ENCODE data around the gene CTBP1. TPM values are rescaled to one million over a fixed set of nuclear protein-coding genes. Genes with fewer than 3 reads are reported as not detected.
"Not testable (repeated sequence)": the region's sequence is repeated elsewhere in the genome, so short reads cannot be mapped to it uniquely, and the experiment has no call there.

Gene CTBP1
- total RNA-seq, 1 donor from 2014 or later = 171 TPM

- peaks cover 74% of the 10 kb centered on the region for H4K20me1 ChIP-seq (ENCODE audit: low read depth)
- no peak overlapping the region for H3K4me3 ChIP-seq
- no peaks in the 10 kb centered on the region for H3K36me3 ChIP-seq
- H2AFZ ChIP-seq (replicated peaks) = no peak overlapping the region
- no peak overlapping the region for H3K4me2 ChIP-seq
- no peak for DNase-seq (ENCODE audit: low spot score)
- peaks cover 12% of the 10 kb centered on the region for H3K36me3 Mint-ChIP-seq
- no peak overlapping the region for H3K27ac Mint-ChIP-seq
- no peak overlapping the region for H3K9ac ChIP-seq
- TF ChIP-seq, protein P1, sequence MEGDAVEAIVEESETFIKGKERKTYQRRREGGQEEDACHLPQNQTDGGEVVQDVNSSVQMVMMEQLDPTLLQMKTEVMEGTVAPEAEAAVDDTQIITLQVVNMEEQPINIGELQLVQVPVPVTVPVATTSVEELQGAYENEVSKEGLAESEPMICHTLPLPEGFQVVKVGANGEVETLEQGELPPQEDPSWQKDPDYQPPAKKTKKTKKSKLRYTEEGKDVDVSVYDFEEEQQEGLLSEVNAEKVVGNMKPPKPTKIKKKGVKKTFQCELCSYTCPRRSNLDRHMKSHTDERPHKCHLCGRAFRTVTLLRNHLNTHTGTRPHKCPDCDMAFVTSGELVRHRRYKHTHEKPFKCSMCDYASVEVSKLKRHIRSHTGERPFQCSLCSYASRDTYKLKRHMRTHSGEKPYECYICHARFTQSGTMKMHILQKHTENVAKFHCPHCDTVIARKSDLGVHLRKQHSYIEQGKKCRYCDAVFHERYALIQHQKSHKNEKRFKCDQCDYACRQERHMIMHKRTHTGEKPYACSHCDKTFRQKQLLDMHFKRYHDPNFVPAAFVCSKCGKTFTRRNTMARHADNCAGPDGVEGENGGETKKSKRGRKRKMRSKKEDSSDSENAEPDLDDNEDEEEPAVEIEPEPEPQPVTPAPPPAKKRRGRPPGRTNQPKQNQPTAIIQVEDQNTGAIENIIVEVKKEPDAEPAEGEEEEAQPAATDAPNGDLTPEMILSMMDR (IDR thresholded peaks at IDR 0.05) = no peak
- H3K27ac ChIP-seq = no peak overlapping the region
- H3F3A ChIP-seq (ENCODE audit: low read depth) = no peaks in the 10 kb centered on the region
- no peaks in the 10 kb centered on the region for H3K9me3 Mint-ChIP-seq
- H3K27me3 Mint-ChIP-seq (ENCODE audit: insufficient read depth, low read depth) = peaks cover 4% of the 10 kb centered on the region
- peaks cover 24% of the 10 kb centered on the region for H3K4me1 Mint-ChIP-seq
- peaks cover 11% of the 10 kb centered on the region for H3K4me1 ChIP-seq
- H3K4me3 Mint-ChIP-seq = peak overlapping the region; percentile 62
- peaks cover 82% of the 10 kb centered on the region for H3K79me2 ChIP-seq (ENCODE audit: low read depth)
- no peaks in the 10 kb centered on the region for H3K9me3 ChIP-seq (ENCODE audit: low read depth)
- H3K27me3 ChIP-seq = no peaks in the 10 kb centered on the region
Measured at GRCh38 chr4:1293531-1293941, 44.6 kb upstream of the CTBP1 start.

GRCh38 chr4:1292703-1293011 is 43.7 kb upstream of the CTBP1 start:
- not testable (repeated sequence) for H3K36me3 Mint-ChIP-seq; H3K4me2 ChIP-seq; H3K27me3 Mint-ChIP-seq (ENCODE audit: insufficient read depth, low read depth); H2AFZ ChIP-seq (replicated peaks); H3K4me3 ChIP-seq; DNase-seq (ENCODE audit: low spot score); H3K27ac Mint-ChIP-seq; H3K4me3 Mint-ChIP-seq; H3K27me3 ChIP-seq; H3F3A ChIP-seq (ENCODE audit: low read depth); H3K9me3 Mint-ChIP-seq; H3K36me3 ChIP-seq; H3K9me3 ChIP-seq (ENCODE audit: low read depth); H3K27ac ChIP-seq; H3K9ac ChIP-seq
- H3K79me2 ChIP-seq (ENCODE audit: low read depth) = peaks cover 74% of the 10 kb centered on the region
- peaks cover 66% of the 10 kb centered on the region for H4K20me1 ChIP-seq (ENCODE audit: low read depth)
- peaks cover 25% of the 10 kb centered on the region for H3K4me1 Mint-ChIP-seq
- peaks cover 12% of the 10 kb centered on the region for H3K4me1 ChIP-seq

- no peak for DNase-seq (ENCODE audit: low spot score)
- Mint-ChIP-seq H3K9me3 (no peaks in the 10 kb centered on the region), H3K4me3 (peak overlapping the region; percentile 91), H3K27me3 (ENCODE audit: insufficient read depth, low read depth) (peaks cover 4% of the 10 kb centered on the region), H3K4me1 (peaks cover 22% of the 10 kb centered on the region), H3K27ac (peak overlapping the region; percentile 69), H3K36me3 (peaks cover 9% of the 10 kb centered on the region)
- Histone ChIP-seq H3K9ac (peak overlapping the region; percentile 36), H3K36me3 (no peaks in the 10 kb centered on the region), H4K20me1 (ENCODE audit: low read depth) (peaks cover 61% of the 10 kb centered on the region), H3K4me1 (peaks cover 12% of the 10 kb centered on the region), H3K9me3 (ENCODE audit: low read depth) (no peaks in the 10 kb centered on the region), H3K27ac (no peak overlapping the region), H3K4me2 (no peak overlapping the region), H3F3A (ENCODE audit: low read depth) (no peaks in the 10 kb centered on the region), H3K79me2 (ENCODE audit: low read depth) (peaks cover 68% of the 10 kb centered on the region), H3K4me3 (no peak overlapping the region), H2AFZ (replicated peaks) (no peak overlapping the region), H3K27me3 (no peaks in the 10 kb centered on the region)
- no peak for TF ChIP-seq EZH2 (IDR thresholded peaks at IDR 0.05)
- TF ChIP-seq EZH2phosphoT487 (IDR thresholded peaks at IDR 0.05) = no peak
- TF ChIP-seq, protein P1 (IDR thresholded peaks at IDR 0.05) = no peak
Measured at GRCh38 chr4:1291996-1292702, 43.2 kb upstream of the CTBP1 start.

DNA sequence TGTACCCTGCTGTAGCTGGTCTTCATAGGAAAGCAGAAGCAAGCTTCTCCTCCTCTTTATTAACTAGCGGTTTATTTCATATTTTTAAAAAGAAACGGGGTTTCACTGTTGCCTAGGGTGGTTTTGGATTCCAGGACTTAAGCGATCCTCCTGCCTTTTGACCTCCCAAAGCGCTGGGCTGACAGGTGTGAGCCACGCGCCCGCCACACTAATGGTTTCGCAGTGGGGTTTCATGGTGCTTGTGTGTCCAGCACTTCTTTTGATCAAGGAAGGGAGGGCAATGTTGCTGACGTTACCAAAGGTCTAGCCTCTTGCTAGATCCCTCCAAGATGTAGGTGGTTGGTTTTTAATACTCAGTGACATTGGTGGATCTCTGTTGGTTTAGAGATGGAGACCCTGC is 42.2 kb upstream of the CTBP1 start:
- DNase-seq (ENCODE audit: low spot score) = no peak
- Mint-ChIP-seq H3K4me1 (peaks cover 22% of the 10 kb centered on the region), H3K36me3 (peaks cover 3% of the 10 kb centered on the region), H3K27ac (peak overlapping the region; percentile 91), H3K9me3 (no peaks in the 10 kb centered on the region), H3K4me3 (peak overlapping the region; percentile 91), H3K27me3 (ENCODE audit: insufficient read depth, low read depth) (no peaks in the 10 kb centered on the region)
- H3K9ac ChIP-seq = peak overlapping the region; percentile 93
- H3K27ac ChIP-seq = no peak overlapping the region
- peaks cover 12% of the 10 kb centered on the region for H3K4me1 ChIP-seq
- H2AFZ ChIP-seq (replicated peaks) = no peak overlapping the region
- peak overlapping the region; percentile 90 for H3K4me3 ChIP-seq
- no peaks in the 10 kb centered on the region for H3K36me3 ChIP-seq
- H3K9me3 ChIP-seq (ENCODE audit: low read depth) = no peaks in the 10 kb centered on the region
- H3F3A ChIP-seq (ENCODE audit: low read depth) = no peaks in the 10 kb centered on the region
- peaks cover 53% of the 10 kb centered on the region for H4K20me1 ChIP-seq (ENCODE audit: low read depth)
- H3K79me2 ChIP-seq (ENCODE audit: low read depth) = peaks cover 58% of the 10 kb centered on the region
- H3K27me3 ChIP-seq = no peaks in the 10 kb centered on the region
- TF ChIP-seq EZH2phosphoT487 (IDR thresholded peaks at IDR 0.05) = no peak
- TF ChIP-seq, protein P1 (IDR thresholded peaks at IDR 0.05) = no peak
- no peak for TF ChIP-seq EZH2 (IDR thresholded peaks at IDR 0.05)
- H3K4me2 ChIP-seq = peak overlapping the region; percentile 100
